Measurements from ENCODE around the gene SLBP.

- TF ChIP-seq POLR2A (IDR thresholded peaks at IDR 0.05) (no peak), CTCF (IDR thresholded peaks at IDR 0.05) (no peak)
Measured at GRCh38 chr4:1655081-1655480, 57.0 kb downstream of the SLBP start.

Measured in adrenal gland (tissue), 5 donors.